Hematopoietic multipotent progenitor cell treated with erythropoietin and hydrocortisone succinate and interleukin-3 and kit ligand, for 4 days (in vitro differentiated cells): Measurements from ENCODE around the gene SEMA3C.
"Not testable (repeated sequence)": the region's sequence is repeated elsewhere in the genome, so short reads cannot be mapped to it uniquely, and the experiment has no call there.

Experiments
- DNase-seq: peaks from one replicate; pipeline ENCODE4 v3.0.0-alpha.2; 2015

Gene SEMA3C

GRCh38 chr7:80918909-80919721, at the start of gene SEMA3C:
SEMA3C (minus strand) TSS chr7:80919051; CDS start chr7:80916781, 2,270 bp downstream.
- peak; percentile 93 for DNase-seq

- DNase-seq = no peak
Observed at GRCh38 chr7:80968606-80969005, 49.8 kb upstream of the SEMA3C start.

- no peak for DNase-seq
Observed at GRCh38 chr7:80967917-80968297, 49.1 kb upstream of the SEMA3C start.

- peak; percentile 16 for DNase-seq
Observed at GRCh38 chr7:80967071-80967916, 48.4 kb upstream of the SEMA3C start.

GRCh38 chr7:80960244-80960795, 41.5 kb upstream of the SEMA3C start:
- DNase-seq = no peak

GRCh38 chr7:80957226-80957777, 38.5 kb upstream of the SEMA3C start:
- no peak for DNase-seq

- no peak for DNase-seq
Observed at GRCh38 chr7:80954191-80954590, 35.3 kb upstream of the SEMA3C start.

- peak; percentile 35 for DNase-seq
Observed at GRCh38 chr7:80950550-80950967, 31.7 kb upstream of the SEMA3C start.

- DNase-seq = no peak
Observed at GRCh38 chr7:80949449-80949848, 30.6 kb upstream of the SEMA3C start.

- DNase-seq = no peak
Observed at GRCh38 chr7:80946858-80947257, 28.0 kb upstream of the SEMA3C start.

GRCh38 chr7:80945976-80946375, 27.1 kb upstream of the SEMA3C start:
- no peak for DNase-seq

GRCh38 chr7:80943342-80943741, 24.5 kb upstream of the SEMA3C start:
- no peak for DNase-seq

- no peak for DNase-seq
Observed at GRCh38 chr7:80942261-80943041, 23.6 kb upstream of the SEMA3C start.

GRCh38 chr7:80941208-80941758, 22.4 kb upstream of the SEMA3C start:
- DNase-seq = no peak

GRCh38 chr7:80940539-80941207, 21.8 kb upstream of the SEMA3C start:
- no peak for DNase-seq

GRCh38 chr7:80937336-80937735, 18.5 kb upstream of the SEMA3C start:
- no peak for DNase-seq

GRCh38 chr7:80935991-80936780, 17.3 kb upstream of the SEMA3C start:
- DNase-seq = no peak

GRCh38 chr7:80934321-80934720, 15.5 kb upstream of the SEMA3C start:
- peak; percentile 32 for DNase-seq

GRCh38 chr7:80932536-80932935, 13.7 kb upstream of the SEMA3C start:
- no peak for DNase-seq

- DNase-seq = no peak
Observed at GRCh38 chr7:80929619-80930018, 10.8 kb upstream of the SEMA3C start.

GRCh38 chr7:80926955-80927354, 8.1 kb upstream of the SEMA3C start:
- DNase-seq = not testable (repeated sequence)
